Breast epithelium (tissue), 3 donors: ENCODE measurements around the gene AK9.

Experiments
- POLR2AphosphoS5 ChIP-seq, 3 donors: sonication (generic); formaldehyde crosslinking; IDR thresholded peaks; one replicate each; pipeline ENCODE4 v1.6.1; 2017; ENCODE audit warnings: antibody characterized with exemption in 3 of 3
- TF ChIP-seq, protein P1 (sequence below), 3 donors: fragments of 450-650 bp; IDR thresholded peaks; one replicate each; pipeline ENCODE4 v1.5.1; 2016 to 2017; ENCODE audit warnings: antibody characterized with exemption in 3 of 3, mild to moderate bottlenecking in 3 of 3, moderate library complexity in 3 of 3

DNA sequence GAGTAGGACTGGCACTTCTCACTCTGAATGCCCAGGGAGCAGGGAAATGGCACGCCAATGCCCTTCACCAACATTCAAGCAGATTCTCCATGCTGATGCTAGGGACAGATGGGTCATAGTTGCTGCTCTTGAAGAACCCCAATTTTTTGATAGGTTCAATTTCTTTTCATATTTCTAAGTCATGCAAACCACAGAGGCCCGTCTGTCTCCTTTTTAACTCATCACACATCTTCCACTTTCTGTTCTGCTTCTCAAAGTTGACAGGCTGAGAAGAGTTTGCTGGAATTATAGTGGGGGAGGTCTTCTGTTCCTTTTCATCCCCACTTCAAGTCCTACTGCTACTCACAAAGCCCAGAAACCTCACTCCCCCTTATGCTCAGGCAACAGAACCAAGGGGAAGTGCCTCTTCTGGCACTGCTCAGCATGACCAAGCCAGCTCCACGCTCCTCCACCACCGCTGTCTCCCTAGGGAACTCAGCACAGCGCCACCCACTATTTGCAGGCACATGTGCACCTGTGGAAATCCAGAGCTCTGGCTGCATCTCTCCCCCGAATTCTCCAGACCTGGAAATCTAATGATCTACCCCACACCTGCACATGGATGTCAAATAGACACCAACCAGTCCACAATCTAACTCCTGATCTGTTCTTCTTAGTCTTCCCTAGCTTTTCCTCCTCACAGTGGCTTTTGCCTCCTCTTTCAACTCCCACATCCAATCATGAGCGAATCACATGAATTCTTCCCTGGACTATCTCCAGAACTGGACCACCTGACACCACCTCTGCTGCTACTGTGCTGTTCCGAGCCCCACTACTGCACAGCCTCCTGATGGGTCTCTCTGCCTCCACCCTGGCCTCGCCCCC lies 218.6 kb downstream of the AK9 start:
- TF ChIP-seq, protein P1, sequence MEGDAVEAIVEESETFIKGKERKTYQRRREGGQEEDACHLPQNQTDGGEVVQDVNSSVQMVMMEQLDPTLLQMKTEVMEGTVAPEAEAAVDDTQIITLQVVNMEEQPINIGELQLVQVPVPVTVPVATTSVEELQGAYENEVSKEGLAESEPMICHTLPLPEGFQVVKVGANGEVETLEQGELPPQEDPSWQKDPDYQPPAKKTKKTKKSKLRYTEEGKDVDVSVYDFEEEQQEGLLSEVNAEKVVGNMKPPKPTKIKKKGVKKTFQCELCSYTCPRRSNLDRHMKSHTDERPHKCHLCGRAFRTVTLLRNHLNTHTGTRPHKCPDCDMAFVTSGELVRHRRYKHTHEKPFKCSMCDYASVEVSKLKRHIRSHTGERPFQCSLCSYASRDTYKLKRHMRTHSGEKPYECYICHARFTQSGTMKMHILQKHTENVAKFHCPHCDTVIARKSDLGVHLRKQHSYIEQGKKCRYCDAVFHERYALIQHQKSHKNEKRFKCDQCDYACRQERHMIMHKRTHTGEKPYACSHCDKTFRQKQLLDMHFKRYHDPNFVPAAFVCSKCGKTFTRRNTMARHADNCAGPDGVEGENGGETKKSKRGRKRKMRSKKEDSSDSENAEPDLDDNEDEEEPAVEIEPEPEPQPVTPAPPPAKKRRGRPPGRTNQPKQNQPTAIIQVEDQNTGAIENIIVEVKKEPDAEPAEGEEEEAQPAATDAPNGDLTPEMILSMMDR (IDR thresholded peaks at IDR 0.05) = no peak
- TF ChIP-seq POLR2AphosphoS5 (IDR thresholded peaks at IDR 0.05) = no peak
